Fibroblast of lung (primary cell): ENCODE measurements around the gene PPP2R5C. TPM values are rescaled to one million over a fixed set of nuclear protein-coding genes. Genes with fewer than 3 reads are reported as not detected.

Source experiments
- DNase-seq, 2 donors: peaks; one replicate each; pipeline versions ENCODE4 v3.0.0 to v3.0.0-alpha.2; 2010; ENCODE audit warnings: low read depth in 2 of 2
- H2AFZ ChIP-seq: 2 replicates; pipeline ENCODE4 v1.5.1; 2012; ENCODE audit warnings: low read length, control low read depth, inconsistent platforms
- H3K27ac ChIP-seq: 2 replicates; pipeline ENCODE4 v1.5.1; 2011; ENCODE audit warnings: low read length, control low read depth; ENCODE audit not compliant: insufficient read depth
- H3K27me3 ChIP-seq: 2 replicates; pipeline ENCODE4 v1.5.1; 2011; ENCODE audit warnings: mild to moderate bottlenecking, low read length; ENCODE audit not compliant: control insufficient read depth, insufficient read depth
- H3K36me3 ChIP-seq: 2 replicates; pipeline ENCODE4 v1.5.1; 2011; ENCODE audit warnings: low read length; ENCODE audit not compliant: control insufficient read depth, insufficient read depth
- H3K4me1 ChIP-seq: 2 replicates; pipeline ENCODE4 v1.5.1; 2011; ENCODE audit warnings: low read length; ENCODE audit not compliant: control insufficient read depth, insufficient read depth; ENCODE audit errors: extremely low read depth
- H3K4me2 ChIP-seq: 2 replicates; pipeline ENCODE4 v1.5.1; 2011; ENCODE audit warnings: low read length, control low read depth; ENCODE audit not compliant: insufficient read depth; ENCODE audit errors: extremely low read depth
- H3K4me3 ChIP-seq, 4 experiments: fragments of 200-600 bp in 1 of 4; sonication (generic) in 1 of 4; replicated peaks in 1 of 4; 2 replicates each; pipeline ENCODE4 v1.5.1; 2011 to 2016; ENCODE audit warnings: low read length in 4 of 4, low read depth in 3 of 4, mild to moderate bottlenecking in 3 of 4, control low read depth in 2 of 4, inconsistent platforms in 1 of 4, mixed read lengths in 1 of 4; ENCODE audit not compliant: insufficient read depth in 1 of 4; ENCODE audit errors: control extremely low read depth in 1 of 4
- H3K79me2 ChIP-seq: 2 replicates; pipeline ENCODE4 v1.5.1; 2012; ENCODE audit warnings: mild to moderate bottlenecking, low read length, inconsistent platforms; ENCODE audit not compliant: control insufficient read depth, insufficient read depth
- H3K9ac ChIP-seq: 2 replicates; pipeline ENCODE4 v1.5.1; 2011; ENCODE audit warnings: mild to moderate bottlenecking, low read length, control low read depth; ENCODE audit not compliant: insufficient read depth
- H3K9me3 ChIP-seq: 2 replicates; pipeline ENCODE4 v1.5.1; 2012; ENCODE audit warnings: low read depth, low read length; ENCODE audit not compliant: control insufficient read depth, insufficient read depth
- H4K20me1 ChIP-seq: 2 replicates; pipeline ENCODE4 v1.5.1; 2011; ENCODE audit warnings: low read length; ENCODE audit not compliant: control insufficient read depth, insufficient read depth; ENCODE audit errors: extremely low read depth
- EZH2 ChIP-seq: IDR thresholded peaks from 2 replicates; pipeline ENCODE4 v1.5.1; 2012; ENCODE audit warnings: low read length, control low read depth, mild to moderate bottlenecking; ENCODE audit errors: missing control alignments
- polyA plus RNA-seq, 2 donors: library from polyadenylated mRNA; depleted of rRNA in 1 of 2; stranded (reverse) in 1 of 2; unstranded in 1 of 2; fragments of >200 nt; gene quantifications; 2 replicates each; pipeline ENCODE4 v1.2.1, GENCODE V29; 2011 to 2012; ENCODE audit warnings: missing spikeins in 1 of 2
- total RNA-seq: library from RNA; depleted of rRNA; stranded (reverse); fragments of >200 nt; gene quantifications from 2 replicates; pipeline ENCODE4 v1.2.1, GENCODE V29; 2014
- TF ChIP-seq, protein P1 (sequence below), 2 donors: IDR thresholded peaks in 1 of 2; conservative IDR thresholded peaks in 1 of 2; 1 replicate in 1 of 2; 2 replicates in 1 of 2; pipeline ENCODE4 v1.5.1; 2011 to 2012; ENCODE audit warnings: low read length in 2 of 2, control low read depth in 1 of 2, inconsistent platforms in 1 of 2, low read depth in 1 of 2, mild to moderate bottlenecking in 1 of 2

PPP2R5C gene
- total and polyA plus RNA-seq, 2 donors (not counting 1 experiment from before 2014, with no cell fraction given) = 86.0 to 116 TPM

GRCh38 chr14:101770183-101770582 is 8.7 kb downstream of the PPP2R5C start:
- no peaks in the 10 kb centered on the region for H3K27me3 ChIP-seq
- no peaks in the 10 kb centered on the region for H3K4me1 ChIP-seq
- DNase-seq = no peak
- no peaks in the 10 kb centered on the region for H3K79me2 ChIP-seq
- H3K9me3 ChIP-seq = no peaks in the 10 kb centered on the region
- H2AFZ ChIP-seq = no peak overlapping the region
- H3K36me3 ChIP-seq = no peaks in the 10 kb centered on the region
- no peaks in the 10 kb centered on the region for H4K20me1 ChIP-seq
- H3K9ac ChIP-seq = no peak overlapping the region
- no peak overlapping the region for H3K27ac ChIP-seq
- TF ChIP-seq, protein P1, sequence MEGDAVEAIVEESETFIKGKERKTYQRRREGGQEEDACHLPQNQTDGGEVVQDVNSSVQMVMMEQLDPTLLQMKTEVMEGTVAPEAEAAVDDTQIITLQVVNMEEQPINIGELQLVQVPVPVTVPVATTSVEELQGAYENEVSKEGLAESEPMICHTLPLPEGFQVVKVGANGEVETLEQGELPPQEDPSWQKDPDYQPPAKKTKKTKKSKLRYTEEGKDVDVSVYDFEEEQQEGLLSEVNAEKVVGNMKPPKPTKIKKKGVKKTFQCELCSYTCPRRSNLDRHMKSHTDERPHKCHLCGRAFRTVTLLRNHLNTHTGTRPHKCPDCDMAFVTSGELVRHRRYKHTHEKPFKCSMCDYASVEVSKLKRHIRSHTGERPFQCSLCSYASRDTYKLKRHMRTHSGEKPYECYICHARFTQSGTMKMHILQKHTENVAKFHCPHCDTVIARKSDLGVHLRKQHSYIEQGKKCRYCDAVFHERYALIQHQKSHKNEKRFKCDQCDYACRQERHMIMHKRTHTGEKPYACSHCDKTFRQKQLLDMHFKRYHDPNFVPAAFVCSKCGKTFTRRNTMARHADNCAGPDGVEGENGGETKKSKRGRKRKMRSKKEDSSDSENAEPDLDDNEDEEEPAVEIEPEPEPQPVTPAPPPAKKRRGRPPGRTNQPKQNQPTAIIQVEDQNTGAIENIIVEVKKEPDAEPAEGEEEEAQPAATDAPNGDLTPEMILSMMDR (conservative IDR thresholded peaks at IDR 0.05 in 1 of 2, IDR thresholded peaks at IDR 0.05 in 1 of 2; ENCODE audit: low read depth in 1 of 2, low read length in 2 of 2) = no peak
- no peak for TF ChIP-seq EZH2
- no peak overlapping the region for H3K4me3 ChIP-seq
- H3K4me2 ChIP-seq = no peak overlapping the region

DNA sequence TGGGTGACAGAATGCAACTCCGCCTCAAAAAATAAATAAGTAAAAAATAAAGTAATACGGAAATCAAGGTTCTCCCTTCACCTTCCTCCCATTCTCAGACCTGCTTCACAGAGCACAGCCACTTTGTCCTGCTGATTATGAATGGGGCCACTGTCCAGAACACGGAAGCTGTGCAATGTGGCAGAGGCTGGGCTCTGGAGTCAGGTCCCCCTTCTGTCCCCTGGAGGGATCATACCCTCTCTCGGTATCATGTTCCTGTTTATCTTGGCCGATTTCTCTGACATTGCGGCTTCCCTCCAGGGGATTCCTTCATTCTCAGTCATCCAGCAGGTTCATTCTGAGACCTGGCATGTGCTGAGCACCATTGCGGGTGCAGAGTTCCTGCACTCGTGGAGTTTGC is 11.3 kb downstream of the PPP2R5C start:
- Histone ChIP-seq H3K36me3 (no peaks in the 10 kb centered on the region), H4K20me1 (no peaks in the 10 kb centered on the region), H3K9me3 (no peaks in the 10 kb centered on the region), H3K4me3 (no peak overlapping the region), H3K27ac (no peak overlapping the region), H3K79me2 (no peaks in the 10 kb centered on the region), H2AFZ (no peak overlapping the region), H3K4me1 (no peaks in the 10 kb centered on the region), H3K9ac (no peak overlapping the region), H3K4me2 (no peak overlapping the region), H3K27me3 (peaks cover under 1% of the 10 kb centered on the region)
- TF ChIP-seq EZH2 = no peak
- TF ChIP-seq, protein P1 (conservative IDR thresholded peaks at IDR 0.05 in 1 of 2, IDR thresholded peaks at IDR 0.05 in 1 of 2; ENCODE audit: low read depth in 1 of 2, low read length in 2 of 2) = no peak
- no peak for DNase-seq

DNA sequence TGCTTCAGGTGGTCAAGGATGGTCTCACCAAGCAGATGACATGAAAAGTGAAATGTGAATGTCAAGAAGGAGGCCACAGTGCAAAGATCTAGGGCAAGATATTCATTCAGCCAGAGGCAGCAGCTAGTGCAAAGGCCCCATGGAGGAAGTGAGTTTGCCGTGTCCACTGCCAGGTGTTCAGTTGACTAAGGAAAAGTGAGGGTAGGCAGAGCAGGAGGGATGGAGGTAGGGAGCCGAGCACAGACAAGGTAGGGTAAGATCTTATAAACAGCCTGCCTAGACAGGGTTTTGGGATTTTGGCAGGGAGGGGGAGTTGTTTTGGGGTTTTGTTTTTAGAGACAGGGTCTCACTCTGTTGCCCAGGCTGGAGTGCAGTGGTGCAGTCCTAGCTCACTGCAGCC is 11.9 kb downstream of the PPP2R5C start:
- H3K36me3 ChIP-seq = no peaks in the 10 kb centered on the region
- H3K4me3 ChIP-seq = no peak overlapping the region
- peaks cover 2% of the 10 kb centered on the region for H3K27me3 ChIP-seq
- H3K4me1 ChIP-seq = no peaks in the 10 kb centered on the region
- no peak overlapping the region for H2AFZ ChIP-seq
- DNase-seq = no peak
- H3K79me2 ChIP-seq = no peaks in the 10 kb centered on the region
- no peak overlapping the region for H3K27ac ChIP-seq
- H3K4me2 ChIP-seq = no peak overlapping the region
- H4K20me1 ChIP-seq = no peaks in the 10 kb centered on the region
- H3K9ac ChIP-seq = no peak overlapping the region
- no peaks in the 10 kb centered on the region for H3K9me3 ChIP-seq
- TF ChIP-seq, protein P1 (conservative IDR thresholded peaks at IDR 0.05 in 1 of 2, IDR thresholded peaks at IDR 0.05 in 1 of 2; ENCODE audit: low read depth in 1 of 2, low read length in 2 of 2) = no peak
- no peak for TF ChIP-seq EZH2
